Mesendoderm (in vitro differentiated cells): ENCODE measurements around the gene FPR2.
A peak's percentile ranks its signal among the peaks of the same experiment; 100 is the strongest.

ENCODE experiments used
- DNase-seq: peaks from one replicate; pipeline ENCODE4 v3.0.0; 2013
- H2AK5ac ChIP-seq: 2 replicates; pipeline ENCODE4 v1.6.1; 2013; ENCODE audit warnings: low read length, inconsistent platforms
- H2BK120ac ChIP-seq: 2 replicates; pipeline ENCODE4 v1.6.1; 2013; ENCODE audit warnings: low read depth, mild to moderate bottlenecking, low read length, moderate library complexity, mixed read lengths
- H2BK15ac ChIP-seq: replicated peaks from 2 replicates; pipeline ENCODE4 v1.6.1; 2013; ENCODE audit warnings: low read depth, mild to moderate bottlenecking, moderate library complexity
- H2BK5ac ChIP-seq: 2 replicates; pipeline ENCODE4 v1.6.1; 2013; ENCODE audit warnings: low read length, inconsistent platforms
- H3K18ac ChIP-seq: 2 replicates; pipeline ENCODE4 v1.6.1; 2013; ENCODE audit warnings: mild to moderate bottlenecking, low read length, mixed read lengths
- H3K23ac ChIP-seq: one replicate; pipeline ENCODE4 v1.6.1; 2013; ENCODE audit warnings: low read length
- H3K27ac ChIP-seq: 2 replicates; pipeline ENCODE4 v1.5.1; 2013; ENCODE audit warnings: low read depth, mild to moderate bottlenecking, inconsistent platforms, low read length, moderate library complexity
- H3K27me3 ChIP-seq: 2 replicates; pipeline ENCODE4 v1.6.1; 2013; ENCODE audit warnings: low read length, control low read depth, mild to moderate bottlenecking, inconsistent platforms; ENCODE audit not compliant: insufficient read depth, poor library complexity
- H3K36me3 ChIP-seq: 2 replicates; pipeline ENCODE4 v1.6.1; 2013; ENCODE audit warnings: low read length, inconsistent platforms; ENCODE audit not compliant: control insufficient read depth, insufficient read depth
- H3K4ac ChIP-seq: one replicate; pipeline ENCODE4 v1.6.1; 2013; ENCODE audit warnings: low read depth, mild to moderate bottlenecking, low read length, moderate library complexity
- H3K4me1 ChIP-seq: 2 replicates; pipeline ENCODE4 v1.6.1; 2013; ENCODE audit warnings: low read depth, low read length, inconsistent platforms; ENCODE audit not compliant: control insufficient read depth
- H3K4me2 ChIP-seq: 2 replicates; pipeline ENCODE4 v1.6.1; 2013; ENCODE audit warnings: low read length
- H3K4me3 ChIP-seq: 2 replicates; pipeline ENCODE4 v1.5.1; 2013; ENCODE audit warnings: mild to moderate bottlenecking, low read length
- H3K56ac ChIP-seq: one replicate; pipeline ENCODE4 v1.6.1; 2013; ENCODE audit warnings: low read length
- H3K79me1 ChIP-seq: 2 replicates; pipeline ENCODE4 v1.6.1; 2013; ENCODE audit warnings: low read length, inconsistent platforms
- H3K79me2 ChIP-seq: 2 replicates; pipeline ENCODE4 v1.6.1; 2013; ENCODE audit warnings: mild to moderate bottlenecking, low read length; ENCODE audit not compliant: control insufficient read depth, insufficient read depth
- H3K9ac ChIP-seq: 2 replicates; pipeline ENCODE4 v1.6.1; 2013; ENCODE audit warnings: low read length, inconsistent platforms
- H4K5ac ChIP-seq: one replicate; pipeline ENCODE4 v1.6.1; 2013; ENCODE audit warnings: low read length
- H4K8ac ChIP-seq: one replicate; pipeline ENCODE4 v1.6.1; 2013; ENCODE audit warnings: low read depth, mild to moderate bottlenecking, control low read depth, low read length, moderate library complexity
- WGBS: extraction: QIAGEN DNeasy Blood & Tissue Kit; methylation state at CpG from one replicate; pipeline ENCODE4 v1.1.7; 2013; ENCODE audit warnings: low lambda C conversion rate, missing lambda C conversion rate; ENCODE audit not compliant: insufficient coverage; ENCODE audit errors: extremely low coverage; 5-methylcytosine and 5-hydroxymethylcytosine counted together

The FPR2 gene

GRCh38 chr19:51781999-51782398, 21.0 kb downstream of the FPR2 start:
- H4K5ac ChIP-seq, result no peak overlapping the region
- H3K27ac ChIP-seq, result no peak overlapping the region
- no peak for DNase-seq
- no peaks in the 10 kb centered on the region for H3K36me3 ChIP-seq
- H4K8ac ChIP-seq, result no peak overlapping the region
- H3K9ac ChIP-seq, result no peak overlapping the region
- no peak overlapping the region for H2BK120ac ChIP-seq
- no peaks in the 10 kb centered on the region for H3K79me2 ChIP-seq
- H3K4me3 ChIP-seq, result no peak overlapping the region
- WGBS, result no CpG with 5 or more reads among the region's 3 CpGs
- no peak overlapping the region for H2BK15ac ChIP-seq
- H2AK5ac ChIP-seq, result no peak overlapping the region
- no peak overlapping the region for H3K18ac ChIP-seq
- no peak overlapping the region for H3K23ac ChIP-seq
- H3K27me3 ChIP-seq, result no peaks in the 10 kb centered on the region
- H2BK5ac ChIP-seq, result no peak overlapping the region
- no peak overlapping the region for H3K56ac ChIP-seq
- H3K4me1 ChIP-seq, result no peaks in the 10 kb centered on the region
- H3K4me2 ChIP-seq, result no peak overlapping the region
- no peak overlapping the region for H3K4ac ChIP-seq
- no peaks in the 10 kb centered on the region for H3K79me1 ChIP-seq

GRCh38 chr19:51783372-51783771, 22.4 kb downstream of the FPR2 start:
- Histone ChIP-seq H3K9ac (no peak overlapping the region), H2BK5ac (no peak overlapping the region), H2BK15ac (no peak overlapping the region), H3K27ac (no peak overlapping the region), H4K5ac (no peak overlapping the region), H3K18ac (no peak overlapping the region), H3K23ac (no peak overlapping the region), H3K4me3 (no peak overlapping the region), H4K8ac (no peak overlapping the region), H2BK120ac (no peak overlapping the region), H2AK5ac (no peak overlapping the region), H3K4me1 (no peaks in the 10 kb centered on the region), H3K27me3 (no peaks in the 10 kb centered on the region), H3K79me2 (no peaks in the 10 kb centered on the region), H3K4ac (no peak overlapping the region), H3K4me2 (no peak overlapping the region), H3K79me1 (no peaks in the 10 kb centered on the region), H3K56ac (no peak overlapping the region), H3K36me3 (no peaks in the 10 kb centered on the region)
- WGBS, result no CpG with 5 or more reads among the region's 3 CpGs
- peak; percentile 71 for DNase-seq

DNA sequence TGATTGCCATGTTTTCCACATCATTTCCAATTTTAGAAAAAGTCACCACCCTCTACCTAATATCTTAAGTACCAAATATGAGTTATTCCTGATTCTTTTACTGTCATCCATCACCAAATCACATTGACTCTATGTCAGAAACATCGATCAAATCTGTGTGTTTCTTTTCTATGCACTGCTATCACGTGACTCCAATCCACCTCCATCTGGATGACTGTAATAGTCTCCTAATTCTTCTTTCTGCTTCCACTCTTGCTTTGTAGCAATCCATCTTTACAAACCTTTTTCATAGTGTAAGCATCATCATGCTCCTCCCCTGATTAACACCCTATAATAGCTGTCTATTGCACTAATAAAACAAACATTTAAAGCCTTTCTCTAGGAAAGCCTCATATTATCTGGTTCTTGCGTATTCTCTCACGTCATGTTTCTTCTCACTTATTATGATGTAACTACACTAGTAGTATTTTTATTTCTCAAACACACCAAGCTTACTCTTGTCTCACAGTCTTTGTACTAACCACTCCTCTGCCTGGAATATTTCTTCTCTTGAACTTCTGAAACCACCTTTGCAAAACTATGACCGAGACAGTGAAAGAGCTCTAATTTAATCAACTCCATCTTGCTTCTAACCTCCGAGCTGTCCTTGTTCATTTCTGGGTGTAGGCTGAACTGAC, 23.3 kb downstream of the FPR2 start:
- Histone ChIP-seq H3K4me2 (no peak overlapping the region), H3K79me1 (no peaks in the 10 kb centered on the region), H2BK5ac (no peak overlapping the region), H2BK120ac (no peak overlapping the region), H2AK5ac (no peak overlapping the region), H3K4me3 (no peak overlapping the region), H3K56ac (no peak overlapping the region), H3K27ac (no peak overlapping the region), H3K4ac (no peak overlapping the region), H3K79me2 (no peaks in the 10 kb centered on the region), H3K36me3 (no peaks in the 10 kb centered on the region), H3K18ac (no peak overlapping the region), H4K8ac (no peak overlapping the region), H3K27me3 (no peaks in the 10 kb centered on the region), H3K23ac (no peak overlapping the region), H3K4me1 (no peaks in the 10 kb centered on the region), H2BK15ac (no peak overlapping the region), H3K9ac (no peak overlapping the region), H4K5ac (no peak overlapping the region)
- no peak for DNase-seq
- WGBS, result no CpG with 5 or more reads among the region's 6 CpGs

GRCh38 chr19:51784922-51785690, 24.1 kb downstream of the FPR2 start:
- H3K4me2 ChIP-seq, result no peak overlapping the region
- no peak overlapping the region for H3K9ac ChIP-seq
- H2BK15ac ChIP-seq, result no peak overlapping the region
- WGBS, result no CpG with 5 or more reads among the region's 6 CpGs
- no peaks in the 10 kb centered on the region for H3K36me3 ChIP-seq
- no peak overlapping the region for H3K23ac ChIP-seq
- H2AK5ac ChIP-seq, result no peak overlapping the region
- H4K5ac ChIP-seq, result no peak overlapping the region
- no peak overlapping the region for H3K4me3 ChIP-seq
- no peak overlapping the region for H2BK5ac ChIP-seq
- H3K4me1 ChIP-seq, result no peaks in the 10 kb centered on the region
- H3K56ac ChIP-seq, result no peak overlapping the region
- H3K4ac ChIP-seq, result no peak overlapping the region
- no peak overlapping the region for H2BK120ac ChIP-seq
- no peak overlapping the region for H3K27ac ChIP-seq
- H3K18ac ChIP-seq, result peak overlapping the region; percentile 15
- no peaks in the 10 kb centered on the region for H3K79me2 ChIP-seq
- DNase-seq, result no peak
- no peaks in the 10 kb centered on the region for H3K27me3 ChIP-seq
- no peaks in the 10 kb centered on the region for H3K79me1 ChIP-seq
- H4K8ac ChIP-seq, result no peak overlapping the region

DNA sequence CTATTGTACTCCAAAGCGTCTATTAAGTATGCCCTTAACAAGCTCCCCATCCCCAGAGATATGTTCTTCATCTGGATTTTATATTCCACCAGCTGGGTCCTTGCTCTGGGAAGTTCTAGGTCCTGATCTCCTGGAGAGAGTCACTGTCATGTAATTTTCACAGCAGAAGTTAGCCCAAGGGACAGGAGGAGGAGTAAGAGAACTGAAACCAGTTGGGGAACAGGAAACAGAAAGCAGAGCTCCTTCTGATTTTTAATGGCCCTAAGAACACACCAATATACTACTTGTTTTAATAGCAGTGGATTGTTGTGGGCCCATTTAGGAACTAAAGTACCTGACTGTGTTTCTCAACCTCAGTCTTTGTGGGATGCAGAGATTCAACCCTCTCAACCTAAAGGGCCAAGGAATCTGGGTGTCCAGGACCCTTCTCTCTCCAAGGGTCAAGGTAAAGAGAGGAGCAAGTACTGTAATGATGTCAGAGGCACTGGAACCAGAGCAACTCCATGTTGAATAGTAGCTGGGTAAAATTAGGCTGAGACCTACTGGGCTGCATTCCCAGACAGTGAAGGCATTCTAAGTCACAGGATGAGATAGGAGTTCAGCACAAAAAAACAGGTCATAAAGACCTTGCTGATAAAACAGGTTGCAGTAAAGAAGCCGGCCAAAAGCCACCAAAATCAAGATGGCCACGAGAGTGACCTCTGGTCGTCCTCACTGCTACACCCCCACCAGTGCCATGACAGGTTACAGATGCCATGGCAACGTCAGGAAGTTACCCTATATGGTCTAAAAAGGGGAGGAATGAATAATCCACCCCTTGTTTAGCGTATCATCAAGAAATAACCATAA, 25.9 kb downstream of the FPR2 start:
- H3K4me2 ChIP-seq, result no peak overlapping the region
- no peak overlapping the region for H3K56ac ChIP-seq
- H4K8ac ChIP-seq, result no peak overlapping the region
- no CpG with 5 or more reads among the region's 6 CpGs for WGBS
- H2BK120ac ChIP-seq, result no peak overlapping the region
- H3K23ac ChIP-seq, result no peak overlapping the region
- no peaks in the 10 kb centered on the region for H3K4me1 ChIP-seq
- no peak overlapping the region for H3K4ac ChIP-seq
- no peaks in the 10 kb centered on the region for H3K79me1 ChIP-seq
- no peaks in the 10 kb centered on the region for H3K27me3 ChIP-seq
- no peak overlapping the region for H2BK5ac ChIP-seq
- no peak overlapping the region for H2BK15ac ChIP-seq
- no peak overlapping the region for H3K18ac ChIP-seq
- H3K79me2 ChIP-seq, result no peaks in the 10 kb centered on the region
- H3K4me3 ChIP-seq, result no peak overlapping the region
- H3K9ac ChIP-seq, result no peak overlapping the region
- no peak overlapping the region for H4K5ac ChIP-seq
- H3K27ac ChIP-seq, result no peak overlapping the region
- no peak overlapping the region for H2AK5ac ChIP-seq
- no peak for DNase-seq
- no peaks in the 10 kb centered on the region for H3K36me3 ChIP-seq
